Heart left ventricle (tissue), 16 donors: ENCODE results near the gene FASN. TPM values are rescaled to one million over a fixed set of nuclear protein-coding genes. Genes with fewer than 3 reads are reported as not detected.

Experiments
- ATAC-seq, 4 donors: fragments of 200-7000 bp; cut with Tn5 transposase; one replicate each; pipeline ENCODE4 v1.9.1; 2020 to 2022; ENCODE audit warnings: moderate library complexity in 4 of 4, mild to moderate bottlenecking in 3 of 4, moderate number of reproducible peaks in 1 of 4
- DNase-seq, 5 donors: peaks; one replicate each; pipeline ENCODE4 v3.0.0-alpha.2; 2020
- H3K27ac ChIP-seq, 12 donors: fragments of 200-600 bp; sonication (generic) in 4 of 12; one replicate each; pipeline versions ENCODE4 v1.5.0 to v1.8.0; 2016 to 2022; ENCODE audit warnings: mild to moderate bottlenecking in 2 of 12
- H3K27me3 ChIP-seq, 9 donors: fragments of 200-600 bp; sonication (generic) in 2 of 9; one replicate each; pipeline versions ENCODE4 v1.5.1 to v1.8.0; 2016 to 2022; ENCODE audit warnings: mild to moderate bottlenecking in 3 of 9
- H3K36me3 ChIP-seq, 9 donors: fragments of 200-600 bp; sonication (generic) in 2 of 9; one replicate each; pipeline versions ENCODE4 v1.5.0 to v1.8.0; 2018 to 2022; ENCODE audit warnings: mild to moderate bottlenecking in 2 of 9
- H3K4me1 ChIP-seq, 12 donors: fragments of 200-600 bp; sonication (generic) in 4 of 12; one replicate each; pipeline versions ENCODE4 v1.5.0 to v1.8.0; 2016 to 2022; ENCODE audit warnings: mild to moderate bottlenecking in 3 of 12
- H3K4me3 ChIP-seq, 12 donors: fragments of 200-600 bp; sonication (generic) in 4 of 12; one replicate each; pipeline versions ENCODE4 v1.5.0 to v1.8.0; 2017 to 2022; ENCODE audit warnings: mild to moderate bottlenecking in 9 of 12, moderate library complexity in 4 of 12
- H3K9me3 ChIP-seq, 12 donors: fragments of 200-600 bp; sonication (generic) in 4 of 12; one replicate each; pipeline versions ENCODE4 v1.5.0 to v1.8.0; 2016 to 2022; ENCODE audit warnings: mild to moderate bottlenecking in 1 of 12
- POLR2A ChIP-seq, 2 donors: fragments of 450-650 bp; IDR thresholded peaks; one replicate each; pipeline ENCODE4 v1.6.1; 2017; ENCODE audit warnings: antibody characterized with exemption in 2 of 2, mild to moderate bottlenecking in 2 of 2, moderate library complexity in 2 of 2
- WGBS, 4 donors: extraction: QIAGEN DNeasy Blood & Tissue Kit in 2 of 4; methylation state at CpG; one replicate each; pipeline versions ENCODE4 v1.1.5 to v1.1.7; 2013 to 2018; 5-methylcytosine and 5-hydroxymethylcytosine counted together
- intact Hi-C, 10 donors: fragments of 100-400 bp; cut with DNase I; formaldehyde crosslinking; loops; one replicate each; pipeline versions ENCODE4 v1.11.1 to v1.14.2; 2022
- polyA plus RNA-seq, 2 donors: library from polyadenylated mRNA; stranded (reverse); fragments of 200-250 nt; gene quantifications; one replicate each; pipeline ENCODE4 v1.2.3, GENCODE V29; 2013
- total RNA-seq, 9 donors: library from RNA; depleted of rRNA in 2 of 9; stranded (reverse); fragments of >200 nt in 2 of 9; fragmentation: NEBNext Ultra II Directional in 3 of 9; extraction: Animal tissue kit (Norgen Biotek cat#: 25700) in 3 of 9; gene quantifications; one replicate each; pipeline versions ENCODE4 v1.1.0 to v1.2.4, GENCODE V29; 2016 to 2023
- TF ChIP-seq, protein P1 (sequence below), 12 donors: fragments of 200-600 bp; sonication (generic) in 4 of 12; IDR thresholded peaks; one replicate each; pipeline versions ENCODE4 v1.5.0 to v1.8.0; 2018 to 2022; ENCODE audit warnings: antibody characterized with exemption in 12 of 12, mild to moderate bottlenecking in 5 of 12
- donor health status: ischemic (EF 13 %, LVEDD 7.1; RV severe dilation, severe dysfunction).
- donor health status: healthy with polysubstance abuse.
- donor health status: DM: no; HTN: yes; CAD: no.
- donor health status: DM: no; HTN: no; CAD: no.
- donor health status: ischemic (EF 25% LVEDD 6.9; RV normal size, moderate dysfunction).
- donor health status: ischemic (EF 25% LVEDD 5.7; RV mildly dilated, moderate dysfunction).
- donor health status: healthy.
- donor health status: DM: yes; HTN: yes; CAD: no.
- donor health status: ischemic (EF 35%, LVEDD 5.7; RV mildly dilated, moderate dysfunction).
- donor health status: nonischemic (EF 11% LVEDD 7.7; RV severe dilation, severe dysfunction).
- donor health status: DM: yes; HTN: yes; CAD: no.
- donor health status: PGD.
- donor health status: ischemic (EF 29% LVEDD 5.4; RV normal size, mild dysfunction).
- donor health status: nonischemic (EF 23%, LVEDD 6.1; RV moderate dilation, normal function).

The FASN gene
- total and polyA plus RNA-seq, 11 donors = 6.9 to 103 (median 18.9) TPM

- peaks cover 0 to 19% (median 0%) of the 10 kb centered on the region in 9 donors for H3K36me3 ChIP-seq
- ATAC-seq (no peak), DNase-seq (no peak)
- H3K9me3 ChIP-seq = no peaks in the 10 kb centered on the region
- no peaks in the 10 kb centered on the region for H3K27me3 ChIP-seq
- intact Hi-C loops = no loop called here
- no peak overlapping the region for H3K27ac ChIP-seq
- TF ChIP-seq, protein P1, sequence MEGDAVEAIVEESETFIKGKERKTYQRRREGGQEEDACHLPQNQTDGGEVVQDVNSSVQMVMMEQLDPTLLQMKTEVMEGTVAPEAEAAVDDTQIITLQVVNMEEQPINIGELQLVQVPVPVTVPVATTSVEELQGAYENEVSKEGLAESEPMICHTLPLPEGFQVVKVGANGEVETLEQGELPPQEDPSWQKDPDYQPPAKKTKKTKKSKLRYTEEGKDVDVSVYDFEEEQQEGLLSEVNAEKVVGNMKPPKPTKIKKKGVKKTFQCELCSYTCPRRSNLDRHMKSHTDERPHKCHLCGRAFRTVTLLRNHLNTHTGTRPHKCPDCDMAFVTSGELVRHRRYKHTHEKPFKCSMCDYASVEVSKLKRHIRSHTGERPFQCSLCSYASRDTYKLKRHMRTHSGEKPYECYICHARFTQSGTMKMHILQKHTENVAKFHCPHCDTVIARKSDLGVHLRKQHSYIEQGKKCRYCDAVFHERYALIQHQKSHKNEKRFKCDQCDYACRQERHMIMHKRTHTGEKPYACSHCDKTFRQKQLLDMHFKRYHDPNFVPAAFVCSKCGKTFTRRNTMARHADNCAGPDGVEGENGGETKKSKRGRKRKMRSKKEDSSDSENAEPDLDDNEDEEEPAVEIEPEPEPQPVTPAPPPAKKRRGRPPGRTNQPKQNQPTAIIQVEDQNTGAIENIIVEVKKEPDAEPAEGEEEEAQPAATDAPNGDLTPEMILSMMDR (IDR thresholded peaks at IDR 0.05) = no peak
- TF ChIP-seq POLR2A (IDR thresholded peaks at IDR 0.05) = no peak
- 77 to 88% (median 84%) methylated on average over 6 of the region's 6 CpGs for WGBS, 4 donors
- no peak overlapping the region for H3K4me3 ChIP-seq
- H3K4me1 ChIP-seq = no peaks in the 10 kb centered on the region
These were observed 18.2 kb upstream of the FASN start for GRCh38 chr17:82116246-82116645.

- H3K36me3 ChIP-seq = peaks cover 0 to 19% (median 0%) of the 10 kb centered on the region in 9 donors
- ATAC-seq (no peak), DNase-seq (no peak)
- intact Hi-C loops = no loop called here
- H3K27ac ChIP-seq = no peak overlapping the region
- no peak for TF ChIP-seq POLR2A (IDR thresholded peaks at IDR 0.05)
- TF ChIP-seq, protein P1 (IDR thresholded peaks at IDR 0.05) = no peak
- H3K27me3 ChIP-seq = no peaks in the 10 kb centered on the region
- H3K4me3 ChIP-seq = no peak overlapping the region
- no peaks in the 10 kb centered on the region for H3K4me1 ChIP-seq
- WGBS, 4 donors = 84 to 97% (median 95%) methylated on average over 7 to 9 of the region's 9 CpGs
- no peaks in the 10 kb centered on the region for H3K9me3 ChIP-seq
These were observed 16.8 kb upstream of the FASN start for GRCh38 chr17:82114872-82115271.

GRCh38 chr17:82114447-82114846 is 16.4 kb upstream of the FASN start:
- WGBS, 4 donors = 92 to 98% (median 95%) methylated on average over 4 to 10 of the region's 10 CpGs
- TF ChIP-seq, protein P1 (IDR thresholded peaks at IDR 0.05) = no peak
- no peak for TF ChIP-seq POLR2A (IDR thresholded peaks at IDR 0.05)
- Histone ChIP-seq H3K27ac (no peak overlapping the region), H3K4me3 (no peak overlapping the region), H3K9me3 (no peaks in the 10 kb centered on the region), H3K4me1 (no peaks in the 10 kb centered on the region), H3K27me3 (no peaks in the 10 kb centered on the region), H3K36me3 (peaks cover 0 to 19% (median 0%) of the 10 kb centered on the region in 9 donors)
- ATAC-seq (no peak), DNase-seq (no peak)
- intact Hi-C loops = no loop called here

GRCh38 chr17:82113941-82114340 is 15.9 kb upstream of the FASN start:
- Histone ChIP-seq H3K4me3 (no peak overlapping the region), H3K9me3 (no peaks in the 10 kb centered on the region)
- 88 to 95% (median 94%) methylated on average over 7 to 13 of the region's 13 CpGs for WGBS, 4 donors

DNA sequence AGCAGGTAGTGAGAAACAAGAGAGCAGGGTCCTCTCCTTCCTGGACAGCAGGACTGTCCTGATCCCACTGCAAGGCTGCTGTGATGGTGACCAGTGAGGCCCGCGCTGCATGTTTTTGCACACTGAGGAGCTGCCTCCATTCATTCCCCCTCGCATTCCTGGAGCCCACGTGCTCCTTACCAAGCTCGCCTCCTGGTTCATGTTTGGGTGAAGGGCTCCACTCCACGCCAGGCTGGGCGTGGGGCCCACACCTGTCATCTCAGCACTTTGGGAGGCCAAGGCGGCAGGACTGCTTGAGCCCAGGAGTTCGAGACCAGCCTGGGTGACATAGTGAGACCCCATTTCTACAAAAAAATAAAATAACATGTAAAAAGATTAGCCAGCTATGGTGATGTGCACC is 15.4 kb upstream of the FASN start:
- Histone ChIP-seq H3K4me3 (no peak overlapping the region), H3K36me3 (peaks cover 0 to 19% (median 0%) of the 10 kb centered on the region in 9 donors), H3K27me3 (no peaks in the 10 kb centered on the region), H3K4me1 (no peaks in the 10 kb centered on the region), H3K27ac (no peak overlapping the region), H3K9me3 (no peaks in the 10 kb centered on the region)
- TF ChIP-seq, protein P1 (IDR thresholded peaks at IDR 0.05) = no peak
- TF ChIP-seq POLR2A (IDR thresholded peaks at IDR 0.05) = no peak
- ATAC-seq (no peak), DNase-seq (peak in 1 of 5 donors; percentile 7)
- WGBS, 4 donors = 86 to 94% (median 86%) methylated on average over 9 of the region's 9 CpGs
- intact Hi-C loops = no loop called here

More at GRCh38 chr17:82113941-82114340, 15.9 kb upstream of the FASN start:
- peaks cover 0 to 19% (median 0%) of the 10 kb centered on the region in 9 donors for H3K36me3 ChIP-seq
- H3K27ac ChIP-seq = no peak overlapping the region
- DNase-seq = peak in 1 of 5 donors; percentile 4
- no peaks in the 10 kb centered on the region for H3K4me1 ChIP-seq
- intact Hi-C loops = no loop called here
- ATAC-seq = no peak
- no peaks in the 10 kb centered on the region for H3K27me3 ChIP-seq
- no peak for TF ChIP-seq POLR2A (IDR thresholded peaks at IDR 0.05)
